ENCODE results near the gene ALDH3B2.

The ALDH3B2 gene

GRCh38 chr11:67649634-67650510 lies 24.6 kb downstream of the ALDH3B2 start:
- Histone ChIP-seq H3K9ac (ENCODE audit: low read length in 5 of 5) (no peak overlapping the region), H3K36me3 (ENCODE audit: control insufficient read depth in 5 of 5, insufficient read depth in 5 of 5, low read length in 5 of 5) (peaks cover 0 to 2% (median 0%) of the 10 kb centered on the region in 5 donors), H3K27me3 (ENCODE audit: control insufficient read depth in 5 of 5, insufficient read depth in 4 of 5, low read length in 5 of 5) (peaks cover 11 to 33% (median 28%) of the 10 kb centered on the region in 5 donors), H3K27ac (ENCODE audit: low read depth, low read length) (no peak overlapping the region), H3K9me3 (ENCODE audit: control insufficient read depth in 5 of 5, low read length in 5 of 5) (peaks cover 0 to 4% (median 0%) of the 10 kb centered on the region in 5 donors), H3K4me1 (ENCODE audit: control insufficient read depth in 5 of 5, insufficient read depth in 5 of 5, low read length in 5 of 5) (peaks cover 0 to 24% (median 7%) of the 10 kb centered on the region in 5 donors), H3K4me3 (ENCODE audit: low read depth in 1 of 5, low read length in 5 of 5) (peak overlapping the region in 4 of 5 donors; percentile 41 to 65 (median 51))

- Histone ChIP-seq H3K36me3 (ENCODE audit: control insufficient read depth in 5 of 5, insufficient read depth in 5 of 5, low read length in 5 of 5) (peaks cover 0 to 2% (median 0%) of the 10 kb centered on the region in 5 donors), H3K9ac (ENCODE audit: low read length in 5 of 5) (no peak overlapping the region), H3K4me1 (ENCODE audit: control insufficient read depth in 5 of 5, insufficient read depth in 5 of 5, low read length in 5 of 5) (peaks cover 0 to 24% (median 7%) of the 10 kb centered on the region in 5 donors), H3K9me3 (ENCODE audit: control insufficient read depth in 5 of 5, low read length in 5 of 5) (peaks cover 0 to 7% (median 2%) of the 10 kb centered on the region in 5 donors), H3K27ac (ENCODE audit: low read depth, low read length) (no peak overlapping the region), H3K27me3 (ENCODE audit: control insufficient read depth in 5 of 5, insufficient read depth in 4 of 5, low read length in 5 of 5) (peaks cover 11 to 32% (median 28%) of the 10 kb centered on the region in 5 donors), H3K4me3 (ENCODE audit: low read depth in 1 of 5, low read length in 5 of 5) (peak overlapping the region in 1 of 5 donors; percentile 41)
Observed at GRCh38 chr11:67648796-67649613, 25.4 kb downstream of the ALDH3B2 start.

GRCh38 chr11:67648140-67648795 lies 26.2 kb downstream of the ALDH3B2 start:
- peaks cover 0 to 2% (median 0%) of the 10 kb centered on the region in 5 donors for H3K36me3 ChIP-seq (ENCODE audit: control insufficient read depth in 5 of 5, insufficient read depth in 5 of 5, low read length in 5 of 5)
- H3K27ac ChIP-seq (ENCODE audit: low read depth, low read length) = no peak overlapping the region
- H3K9ac ChIP-seq (ENCODE audit: low read length in 5 of 5) = no peak overlapping the region
- H3K4me3 ChIP-seq (ENCODE audit: low read depth in 1 of 5, low read length in 5 of 5) = no peak overlapping the region
- peaks cover 11 to 32% (median 27%) of the 10 kb centered on the region in 5 donors for H3K27me3 ChIP-seq (ENCODE audit: control insufficient read depth in 5 of 5, insufficient read depth in 4 of 5, low read length in 5 of 5)
- peaks cover 0 to 24% (median 7%) of the 10 kb centered on the region in 5 donors for H3K4me1 ChIP-seq (ENCODE audit: control insufficient read depth in 5 of 5, insufficient read depth in 5 of 5, low read length in 5 of 5)
- peaks cover 0 to 9% (median 4%) of the 10 kb centered on the region in 5 donors for H3K9me3 ChIP-seq (ENCODE audit: control insufficient read depth in 5 of 5, low read length in 5 of 5)

- H3K36me3 ChIP-seq (ENCODE audit: control insufficient read depth in 5 of 5, insufficient read depth in 5 of 5, low read length in 5 of 5) = peaks cover 0 to 2% (median 0%) of the 10 kb centered on the region in 5 donors
- H3K27me3 ChIP-seq (ENCODE audit: control insufficient read depth in 5 of 5, insufficient read depth in 4 of 5, low read length in 5 of 5) = peaks cover 11 to 32% (median 26%) of the 10 kb centered on the region in 5 donors
- H3K4me1 ChIP-seq (ENCODE audit: control insufficient read depth in 5 of 5, insufficient read depth in 5 of 5, low read length in 5 of 5) = peaks cover 0 to 24% (median 7%) of the 10 kb centered on the region in 5 donors
- no peak overlapping the region for H3K9ac ChIP-seq (ENCODE audit: low read length in 5 of 5)
- H3K27ac ChIP-seq (ENCODE audit: low read depth, low read length) = no peak overlapping the region
- H3K4me3 ChIP-seq (ENCODE audit: low read depth in 1 of 5, low read length in 5 of 5) = no peak overlapping the region
- peaks cover 0 to 9% (median 4%) of the 10 kb centered on the region in 5 donors for H3K9me3 ChIP-seq (ENCODE audit: control insufficient read depth in 5 of 5, low read length in 5 of 5)
Observed at GRCh38 chr11:67647471-67647870, 27.0 kb downstream of the ALDH3B2 start.

- Histone ChIP-seq H3K36me3 (ENCODE audit: control insufficient read depth in 5 of 5, insufficient read depth in 5 of 5, low read length in 5 of 5) (peaks cover 0 to 2% (median 0%) of the 10 kb centered on the region in 5 donors), H3K27ac (ENCODE audit: low read depth, low read length) (no peak overlapping the region), H3K27me3 (ENCODE audit: control insufficient read depth in 5 of 5, insufficient read depth in 4 of 5, low read length in 5 of 5) (peaks cover 11 to 32% (median 28%) of the 10 kb centered on the region in 5 donors), H3K9ac (ENCODE audit: low read length in 5 of 5) (no peak overlapping the region), H3K9me3 (ENCODE audit: control insufficient read depth in 5 of 5, low read length in 5 of 5) (peaks cover 0 to 9% (median 4%) of the 10 kb centered on the region in 5 donors), H3K4me3 (ENCODE audit: low read depth in 1 of 5, low read length in 5 of 5) (no peak overlapping the region), H3K4me1 (ENCODE audit: control insufficient read depth in 5 of 5, insufficient read depth in 5 of 5, low read length in 5 of 5) (peaks cover 0 to 24% (median 7%) of the 10 kb centered on the region in 5 donors)
Observed at GRCh38 chr11:67646535-67647336, 27.7 kb downstream of the ALDH3B2 start.

GRCh38 chr11:67645521-67646461 lies 28.6 kb downstream of the ALDH3B2 start:
- no peak overlapping the region for H3K27ac ChIP-seq (ENCODE audit: low read depth, low read length)
- H3K4me1 ChIP-seq (ENCODE audit: control insufficient read depth in 5 of 5, insufficient read depth in 5 of 5, low read length in 5 of 5) = peaks cover 0 to 24% (median 7%) of the 10 kb centered on the region in 5 donors
- no peak overlapping the region for H3K9ac ChIP-seq (ENCODE audit: low read length in 5 of 5)
- no peak overlapping the region for H3K4me3 ChIP-seq (ENCODE audit: low read depth in 1 of 5, low read length in 5 of 5)
- peaks cover 0 to 2% (median 0%) of the 10 kb centered on the region in 5 donors for H3K36me3 ChIP-seq (ENCODE audit: control insufficient read depth in 5 of 5, insufficient read depth in 5 of 5, low read length in 5 of 5)
- H3K9me3 ChIP-seq (ENCODE audit: control insufficient read depth in 5 of 5, low read length in 5 of 5) = peaks cover 0 to 9% (median 4%) of the 10 kb centered on the region in 5 donors
- H3K27me3 ChIP-seq (ENCODE audit: control insufficient read depth in 5 of 5, insufficient read depth in 4 of 5, low read length in 5 of 5) = peaks cover 14 to 37% (median 33%) of the 10 kb centered on the region in 5 donors

- H3K9ac ChIP-seq (ENCODE audit: low read length in 5 of 5) = no peak overlapping the region
- H3K4me3 ChIP-seq (ENCODE audit: low read depth in 1 of 5, low read length in 5 of 5) = no peak overlapping the region
- H3K36me3 ChIP-seq (ENCODE audit: control insufficient read depth in 5 of 5, insufficient read depth in 5 of 5, low read length in 5 of 5) = peaks cover 0 to 2% (median 0%) of the 10 kb centered on the region in 5 donors
- peaks cover 0 to 9% (median 4%) of the 10 kb centered on the region in 5 donors for H3K9me3 ChIP-seq (ENCODE audit: control insufficient read depth in 5 of 5, low read length in 5 of 5)
- H3K27ac ChIP-seq (ENCODE audit: low read depth, low read length) = no peak overlapping the region
- H3K27me3 ChIP-seq (ENCODE audit: control insufficient read depth in 5 of 5, insufficient read depth in 4 of 5, low read length in 5 of 5) = peaks cover 23 to 41% (median 37%) of the 10 kb centered on the region in 5 donors
- H3K4me1 ChIP-seq (ENCODE audit: control insufficient read depth in 5 of 5, insufficient read depth in 5 of 5, low read length in 5 of 5) = peaks cover 0 to 16% (median 8%) of the 10 kb centered on the region in 5 donors
Observed at GRCh38 chr11:67644472-67645418, 29.7 kb downstream of the ALDH3B2 start.
